ENCODE data around the gene INPP4B.

DNA sequence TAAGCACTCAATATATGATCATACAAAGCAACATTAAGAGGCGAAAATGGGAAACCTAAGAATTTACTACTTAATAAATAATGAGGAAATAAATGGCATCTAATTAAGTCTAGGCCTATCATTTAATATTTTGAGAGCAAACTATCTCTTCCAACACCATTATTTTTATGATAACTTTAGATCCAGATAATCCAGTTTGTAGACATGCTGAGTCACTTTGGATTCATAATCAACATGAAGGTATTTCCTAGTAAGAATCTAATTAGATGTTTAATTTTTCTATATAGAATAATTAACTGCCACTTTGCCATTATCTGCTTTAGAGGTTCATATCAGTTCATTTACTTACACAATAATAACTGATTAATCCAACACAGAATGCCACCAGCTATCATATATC is 336.2 kb downstream of the INPP4B start:
- TF ChIP-seq EZH2 (IDR thresholded peaks at IDR 0.05) = no peak
- TF ChIP-seq FOSL1 (IDR thresholded peaks at IDR 0.05; ENCODE audit: low read depth) = no peak
- TF ChIP-seq, protein P1, sequence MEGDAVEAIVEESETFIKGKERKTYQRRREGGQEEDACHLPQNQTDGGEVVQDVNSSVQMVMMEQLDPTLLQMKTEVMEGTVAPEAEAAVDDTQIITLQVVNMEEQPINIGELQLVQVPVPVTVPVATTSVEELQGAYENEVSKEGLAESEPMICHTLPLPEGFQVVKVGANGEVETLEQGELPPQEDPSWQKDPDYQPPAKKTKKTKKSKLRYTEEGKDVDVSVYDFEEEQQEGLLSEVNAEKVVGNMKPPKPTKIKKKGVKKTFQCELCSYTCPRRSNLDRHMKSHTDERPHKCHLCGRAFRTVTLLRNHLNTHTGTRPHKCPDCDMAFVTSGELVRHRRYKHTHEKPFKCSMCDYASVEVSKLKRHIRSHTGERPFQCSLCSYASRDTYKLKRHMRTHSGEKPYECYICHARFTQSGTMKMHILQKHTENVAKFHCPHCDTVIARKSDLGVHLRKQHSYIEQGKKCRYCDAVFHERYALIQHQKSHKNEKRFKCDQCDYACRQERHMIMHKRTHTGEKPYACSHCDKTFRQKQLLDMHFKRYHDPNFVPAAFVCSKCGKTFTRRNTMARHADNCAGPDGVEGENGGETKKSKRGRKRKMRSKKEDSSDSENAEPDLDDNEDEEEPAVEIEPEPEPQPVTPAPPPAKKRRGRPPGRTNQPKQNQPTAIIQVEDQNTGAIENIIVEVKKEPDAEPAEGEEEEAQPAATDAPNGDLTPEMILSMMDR (IDR thresholded peaks at IDR 0.05 in 2 of 3, conservative IDR thresholded peaks at IDR 0.05 in 1 of 3; ENCODE audit: borderline replicate concordance in 1 of 3, insufficient read depth in 1 of 3, low read depth in 2 of 3, low read length in 2 of 3) = no peak
- TF ChIP-seq SIN3A (IDR thresholded peaks at IDR 0.05; ENCODE audit: low read depth) = no peak
- TF ChIP-seq YY1 (IDR thresholded peaks at IDR 0.05; ENCODE audit: extremely low read depth, insufficient replicate concordance, low read depth, low read length) = no peak
- TF ChIP-seq CBX3 (IDR thresholded peaks at IDR 0.05; ENCODE audit: low read depth) = no peak
- TF ChIP-seq, protein P2, sequence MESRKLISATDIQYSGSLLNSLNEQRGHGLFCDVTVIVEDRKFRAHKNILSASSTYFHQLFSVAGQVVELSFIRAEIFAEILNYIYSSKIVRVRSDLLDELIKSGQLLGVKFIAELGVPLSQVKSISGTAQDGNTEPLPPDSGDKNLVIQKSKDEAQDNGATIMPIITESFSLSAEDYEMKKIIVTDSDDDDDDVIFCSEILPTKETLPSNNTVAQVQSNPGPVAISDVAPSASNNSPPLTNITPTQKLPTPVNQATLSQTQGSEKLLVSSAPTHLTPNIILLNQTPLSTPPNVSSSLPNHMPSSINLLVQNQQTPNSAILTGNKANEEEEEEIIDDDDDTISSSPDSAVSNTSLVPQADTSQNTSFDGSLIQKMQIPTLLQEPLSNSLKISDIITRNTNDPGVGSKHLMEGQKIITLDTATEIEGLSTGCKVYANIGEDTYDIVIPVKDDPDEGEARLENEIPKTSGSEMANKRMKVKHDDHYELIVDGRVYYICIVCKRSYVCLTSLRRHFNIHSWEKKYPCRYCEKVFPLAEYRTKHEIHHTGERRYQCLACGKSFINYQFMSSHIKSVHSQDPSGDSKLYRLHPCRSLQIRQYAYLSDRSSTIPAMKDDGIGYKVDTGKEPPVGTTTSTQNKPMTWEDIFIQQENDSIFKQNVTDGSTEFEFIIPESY (IDR thresholded peaks at IDR 0.05; ENCODE audit: extremely low read depth, insufficient replicate concordance, low read length) = no peak
- TF ChIP-seq CEBPB (IDR thresholded peaks at IDR 0.05; ENCODE audit: low read depth) = no peak
